HG03097 (cell line): ENCODE measurements around the gene ABHD2.

ENCODE experiments used
- ATAC-seq: cut with Tn5 transposase; IDR thresholded peaks from one replicate; pipeline ENCODE4 v1.9.1; 2021; ENCODE audit not compliant: unreplicated experiment, low FRiP score

Gene ABHD2

DNA sequence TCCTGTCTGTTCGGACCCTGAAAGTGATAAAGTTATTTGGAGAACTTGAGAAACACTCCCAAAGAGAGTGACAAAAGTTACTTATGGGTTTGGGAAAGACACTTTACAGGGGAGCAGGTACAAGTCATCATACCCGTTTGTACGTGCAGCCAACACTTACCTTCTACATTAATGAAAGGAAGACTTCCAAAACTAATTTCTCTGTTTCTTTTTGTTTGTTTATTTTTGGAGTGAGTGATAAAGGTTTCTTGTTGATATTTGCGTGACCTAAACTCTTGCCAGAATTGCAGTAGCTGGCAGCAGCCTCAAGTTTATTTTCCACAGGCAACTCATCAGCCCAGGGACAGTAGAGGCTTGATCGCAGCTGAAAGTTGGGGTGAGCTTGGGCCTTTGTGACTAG is 8.4 kb downstream of the ABHD2 start:
- ATAC-seq: no peak

- no peak for ATAC-seq
These were observed 9.1 kb downstream of the ABHD2 start for GRCh38 chr15:89097313-89097712.

DNA sequence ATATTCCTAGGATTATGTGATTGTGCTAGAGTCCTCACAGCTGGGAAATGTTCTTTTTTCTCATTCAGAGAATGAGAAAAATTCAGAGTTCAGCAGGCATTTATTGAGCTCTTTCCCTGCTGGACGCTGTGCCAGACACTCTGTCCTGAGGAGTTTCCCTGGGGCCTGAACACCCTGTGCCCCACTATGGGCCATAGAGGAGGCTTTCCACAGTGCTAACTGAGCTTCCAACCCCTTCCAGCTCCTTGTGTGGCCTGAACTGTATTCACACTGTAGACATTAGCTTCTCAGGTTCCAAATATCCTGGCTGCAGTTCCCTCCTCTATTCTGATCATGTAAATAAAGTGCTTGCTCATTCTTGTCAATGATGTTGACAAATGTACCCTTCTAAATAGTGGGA is 10.0 kb downstream of the ABHD2 start:
- no peak for ATAC-seq

DNA sequence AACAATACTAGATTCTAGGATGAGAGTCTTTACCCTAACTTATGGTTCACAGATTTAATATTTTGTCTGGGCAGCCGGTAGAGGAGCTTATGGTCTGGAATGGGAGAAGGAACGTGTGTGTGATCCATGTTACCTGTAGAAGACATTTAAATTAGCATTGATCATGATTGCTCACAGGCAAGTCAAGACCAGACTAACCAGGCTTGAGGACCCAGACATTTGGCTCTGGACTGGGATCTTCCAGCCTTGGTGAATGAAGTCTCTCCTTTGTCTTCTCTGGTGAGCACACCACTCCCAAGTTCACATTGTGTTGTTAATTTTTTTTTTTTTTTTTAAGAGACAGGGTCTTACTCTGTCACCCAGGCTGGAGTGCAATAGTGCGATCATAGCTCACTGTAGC is 11.7 kb downstream of the ABHD2 start:
- ATAC-seq: no peak

DNA sequence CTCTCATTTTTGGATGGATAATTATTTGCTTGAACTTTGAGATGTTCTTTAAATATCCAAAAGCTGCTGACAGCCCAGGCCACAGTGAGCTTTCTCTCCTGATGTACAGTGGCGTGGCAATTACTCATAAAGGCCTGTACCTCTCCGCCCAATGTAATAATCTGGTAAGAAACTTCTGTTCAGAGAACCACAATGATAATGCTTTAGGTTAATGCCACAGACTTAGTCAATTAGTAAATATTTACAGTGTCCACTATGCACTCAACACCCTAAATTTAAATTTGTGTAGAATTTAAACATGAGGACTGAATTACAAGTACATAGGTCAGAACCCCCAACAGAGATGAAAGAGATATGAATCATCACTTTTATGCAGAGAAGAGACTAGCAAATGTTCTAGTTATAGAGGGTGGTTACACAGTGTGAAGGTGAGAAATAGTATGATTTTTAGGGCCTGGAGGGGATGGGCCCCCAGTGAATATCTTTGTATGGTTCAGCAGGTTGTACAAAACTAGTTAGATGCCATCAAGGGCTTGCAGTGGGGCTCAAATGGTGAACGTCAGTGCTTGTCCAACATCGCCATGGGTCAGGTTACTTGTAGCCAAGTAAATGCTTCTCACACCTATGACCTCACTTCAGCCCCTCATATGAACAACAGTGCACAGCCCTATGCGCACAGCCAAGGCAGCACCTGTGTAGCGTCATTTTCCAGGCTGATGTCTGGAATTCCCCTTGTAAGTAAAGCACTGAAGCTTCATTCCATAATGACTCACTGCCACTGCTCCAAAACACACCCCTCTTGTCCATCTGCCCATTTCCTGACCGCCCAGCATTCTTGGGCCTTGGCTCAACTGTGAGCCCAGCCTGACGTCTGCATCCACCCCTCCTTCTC is 13.3 kb downstream of the ABHD2 start:
- ATAC-seq: no peak

- no peak for ATAC-seq
These were observed 15.4 kb downstream of the ABHD2 start for GRCh38 chr15:89103481-89104171.

DNA sequence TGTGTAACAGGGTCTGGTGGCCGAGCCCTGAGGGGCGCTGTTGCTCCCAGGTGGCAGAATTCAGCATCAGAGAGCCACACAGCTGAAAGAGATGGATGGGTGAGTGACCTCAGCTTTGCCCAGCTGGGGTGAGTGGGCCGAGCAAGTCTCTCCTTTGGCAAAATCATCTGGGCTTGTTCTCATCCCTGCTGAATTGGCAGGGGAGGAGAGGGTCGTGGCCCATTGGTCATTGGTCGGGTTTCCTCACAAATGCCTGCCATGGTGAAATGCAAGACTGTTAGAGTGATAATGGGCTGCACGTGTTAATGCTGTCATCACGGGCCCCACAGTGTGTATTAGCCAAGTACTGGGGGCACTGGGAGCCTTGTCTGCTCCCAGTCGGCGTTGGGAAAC is 15.9 kb downstream of the ABHD2 start:
- no peak for ATAC-seq

DNA sequence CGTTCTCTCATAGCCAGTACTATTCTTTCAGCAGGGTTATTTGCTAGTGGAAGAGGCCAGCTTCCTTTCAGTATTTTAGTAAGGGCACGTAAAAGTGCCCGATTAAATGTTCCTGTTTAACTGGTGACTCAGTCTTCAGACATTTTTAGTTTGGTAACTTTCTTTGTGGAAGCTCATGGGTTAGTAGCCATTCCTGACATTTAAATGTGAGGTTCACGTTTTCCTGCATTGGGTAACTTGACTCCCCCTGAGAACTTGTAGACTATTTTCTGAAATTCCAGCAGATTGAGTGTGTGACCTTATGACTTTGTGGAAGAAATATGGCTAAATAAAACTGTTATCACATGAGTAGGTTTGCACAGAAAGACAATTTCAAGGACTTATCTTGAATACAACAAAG is 16.9 kb downstream of the ABHD2 start:
- ATAC-seq: no peak

DNA sequence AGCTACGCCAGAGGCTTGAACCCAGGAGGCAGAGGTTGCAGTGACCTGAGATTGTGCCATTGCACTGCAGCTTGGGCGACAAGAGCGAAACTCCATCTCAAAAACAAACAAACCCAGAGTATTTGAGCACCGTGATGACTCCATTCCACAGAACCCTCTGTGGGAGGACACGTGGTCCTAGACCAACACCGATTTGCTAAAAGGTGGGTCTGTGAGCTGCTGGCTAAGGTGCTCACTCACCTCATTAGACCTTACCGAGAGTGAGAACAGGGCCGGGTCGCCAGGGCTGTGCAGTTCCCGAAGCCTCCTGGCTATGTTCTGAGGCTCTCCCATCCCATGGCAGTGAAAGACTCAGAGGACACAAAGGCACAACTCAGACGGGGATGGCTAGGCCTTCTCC is 17.9 kb downstream of the ABHD2 start:
- no peak for ATAC-seq

DNA sequence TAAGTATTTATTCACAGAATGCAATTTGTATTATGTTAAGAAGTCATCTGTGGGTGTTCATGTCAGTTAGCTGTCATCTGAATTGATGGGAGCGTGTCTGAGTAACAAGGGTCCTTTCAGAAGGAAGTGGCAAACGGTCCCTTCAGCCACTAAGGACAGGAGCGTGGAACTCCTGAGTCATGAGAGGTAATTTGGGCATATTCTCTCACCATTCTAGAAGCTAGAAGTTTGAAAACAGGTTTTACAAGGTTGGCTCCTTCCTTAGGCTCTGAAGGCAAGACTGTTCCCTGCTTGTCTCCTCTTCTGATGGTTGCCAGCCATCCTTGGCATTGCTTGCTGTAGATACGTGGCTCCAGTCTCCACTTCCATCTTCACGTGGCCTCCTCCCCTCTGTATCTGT is 19.7 kb downstream of the ABHD2 start:
- no peak for ATAC-seq

DNA sequence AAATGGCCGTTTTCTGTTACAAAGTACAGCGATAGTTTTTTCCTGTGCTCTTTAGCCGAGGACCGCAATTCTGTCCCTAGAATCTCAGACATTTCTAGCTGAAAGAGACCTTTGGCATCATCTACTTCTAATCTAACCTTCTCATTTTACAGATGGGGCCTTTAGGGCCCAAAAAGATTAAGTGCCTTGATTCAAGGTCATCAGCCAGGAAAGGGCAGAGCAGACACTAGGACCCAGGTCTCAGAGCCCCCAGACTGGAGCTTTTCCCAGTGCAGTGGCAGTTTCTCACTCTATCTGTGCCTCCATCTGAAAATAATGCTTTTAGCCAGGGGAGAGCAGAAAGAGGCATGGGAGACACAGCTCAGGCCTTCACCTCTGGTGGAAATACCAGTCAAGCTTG is 20.6 kb downstream of the ABHD2 start:
- ATAC-seq: no peak

DNA sequence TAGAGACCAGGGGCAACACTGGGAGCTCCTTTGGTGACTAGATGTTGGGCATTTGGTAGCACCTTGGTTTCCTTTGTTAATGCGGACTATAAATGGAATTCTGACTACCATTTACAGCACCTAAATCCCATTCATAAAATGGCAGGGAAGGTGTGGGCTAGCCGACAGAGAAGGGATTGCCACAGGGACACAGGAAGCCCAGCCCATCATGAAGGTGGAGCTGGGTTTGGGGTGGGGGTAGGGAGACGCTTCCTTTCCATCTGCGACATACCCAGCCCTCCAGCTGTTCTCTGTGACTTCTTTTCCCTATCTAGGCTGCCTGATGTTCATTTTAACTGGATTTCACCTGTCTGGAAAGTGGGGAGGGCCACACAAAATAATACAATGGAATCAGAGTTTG is 21.0 kb downstream of the ABHD2 start:
- no peak for ATAC-seq

GRCh38 chr15:89110060-89110459 is 21.8 kb downstream of the ABHD2 start:
- no peak for ATAC-seq

GRCh38 chr15:89111352-89111751 is 23.1 kb downstream of the ABHD2 start:
- no peak for ATAC-seq

- ATAC-seq: no peak
These were observed 23.7 kb downstream of the ABHD2 start for GRCh38 chr15:89111961-89112340.

DNA sequence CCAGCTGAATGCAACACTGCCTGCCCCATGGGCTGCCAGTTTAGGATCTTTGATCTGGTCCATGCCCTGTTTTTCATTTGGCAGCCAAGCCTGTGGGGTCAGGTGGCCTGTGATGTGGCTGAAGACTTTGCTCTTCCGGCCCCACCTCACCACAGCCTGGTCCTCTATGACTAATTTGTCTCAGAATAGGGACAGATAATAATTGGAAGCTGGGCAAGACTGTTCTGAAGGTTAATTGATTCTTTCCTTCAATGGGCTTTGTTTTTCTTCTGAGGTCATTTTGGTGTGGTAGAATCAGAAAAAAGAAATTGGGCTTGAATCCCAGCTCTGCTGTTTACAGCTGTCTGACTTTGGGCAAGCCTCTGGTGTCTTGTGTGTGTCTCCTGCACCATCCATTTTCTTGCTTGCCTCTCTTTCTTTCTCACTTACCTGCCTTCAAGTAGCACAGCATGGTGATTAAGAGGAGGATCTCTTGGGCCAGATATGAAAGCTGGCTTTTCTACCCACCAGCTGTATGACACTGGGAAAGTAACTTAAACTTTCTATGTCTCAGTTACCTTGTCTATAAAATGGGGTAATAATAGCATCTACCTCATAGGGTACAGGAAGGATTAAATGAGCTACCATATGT is 24.2 kb downstream of the ABHD2 start:
- peak; percentile 64 for ATAC-seq

GRCh38 chr15:89113296-89114024 is 25.2 kb downstream of the ABHD2 start:
- ATAC-seq: no peak

- no peak for ATAC-seq
These were observed 26.7 kb downstream of the ABHD2 start for GRCh38 chr15:89114990-89115389.

DNA sequence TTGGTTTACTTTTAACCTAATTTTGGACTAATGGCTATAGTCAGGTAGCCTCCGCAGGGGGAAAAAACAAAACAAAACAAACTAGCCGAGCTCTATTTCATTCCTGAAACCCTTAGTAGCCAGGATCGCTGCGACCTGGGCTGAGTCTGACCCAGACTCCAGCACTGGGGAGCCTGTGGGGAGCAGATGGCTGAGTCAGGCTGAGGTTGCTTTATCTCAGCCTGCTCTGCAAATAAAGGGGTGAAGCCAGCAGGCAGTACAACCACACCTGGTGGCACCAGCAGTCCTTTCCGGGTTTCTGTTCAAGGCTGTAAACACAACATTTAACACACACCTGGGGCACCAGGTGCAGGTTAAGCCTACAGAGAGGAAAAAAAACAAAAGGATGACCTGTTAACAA is 27.3 kb downstream of the ABHD2 start:
- ATAC-seq: no peak

DNA sequence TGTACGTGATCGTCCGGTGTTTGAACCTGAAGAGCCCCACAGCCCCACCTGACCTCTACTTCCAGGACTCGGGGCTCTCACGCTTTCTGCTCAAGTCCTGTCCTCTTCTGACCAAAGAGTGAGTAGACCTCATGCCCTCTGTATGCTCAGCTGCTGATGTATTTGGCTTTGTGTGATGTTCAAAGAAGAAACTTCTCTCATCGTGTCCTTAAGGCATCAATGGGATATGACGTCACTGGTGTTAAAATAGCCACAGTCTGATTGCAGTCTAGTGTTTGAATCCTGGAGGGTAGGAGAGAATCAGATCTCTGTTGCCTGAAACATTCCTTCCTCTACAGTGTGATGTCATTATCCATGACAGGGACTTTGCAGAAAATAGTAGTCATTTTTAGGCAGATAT is 28.1 kb downstream of the ABHD2 start:
- no peak for ATAC-seq

GRCh38 chr15:89117790-89118189 is 29.5 kb downstream of the ABHD2 start:
- ATAC-seq: no peak
